NB4 (cell line): ENCODE results near the gene CTF1.

Source experiments
- CTCF ChIP-seq: IDR thresholded peaks from one replicate; pipeline ENCODE4 v1.5.1; 2012; ENCODE audit warnings: low read depth, low read length
- MAX ChIP-seq: IDR thresholded peaks from 2 replicates; pipeline ENCODE4 v1.6.1; 2011; ENCODE audit warnings: low read depth, low read length
- MYC ChIP-seq: IDR thresholded peaks from 2 replicates; pipeline ENCODE4 v1.6.1; 2011; ENCODE audit warnings: low read depth, low read length
- POLR2A ChIP-seq: IDR thresholded peaks from 2 replicates; pipeline ENCODE4 v1.6.1; 2011; ENCODE audit warnings: mild to moderate bottlenecking; ENCODE audit not compliant: insufficient read length; ENCODE audit errors: extremely low read depth

- TF ChIP-seq CTCF (no peak), POLR2A (no peak), MAX (no peak), MYC (no peak)
Measured at GRCh38 chr16:30858829-30859423, 37.5 kb upstream of the CTF1 start.
